ENCODE measurements around the gene WSB2. TPM values are rescaled to one million over a fixed set of nuclear protein-coding genes. Genes with fewer than 3 reads are reported as not detected.
A peak's percentile ranks its signal among the peaks of the same experiment; 100 is the strongest.

WSB2 gene
- total RNA-seq, 1 experiment from 2014 or later: 193 TPM

DNA sequence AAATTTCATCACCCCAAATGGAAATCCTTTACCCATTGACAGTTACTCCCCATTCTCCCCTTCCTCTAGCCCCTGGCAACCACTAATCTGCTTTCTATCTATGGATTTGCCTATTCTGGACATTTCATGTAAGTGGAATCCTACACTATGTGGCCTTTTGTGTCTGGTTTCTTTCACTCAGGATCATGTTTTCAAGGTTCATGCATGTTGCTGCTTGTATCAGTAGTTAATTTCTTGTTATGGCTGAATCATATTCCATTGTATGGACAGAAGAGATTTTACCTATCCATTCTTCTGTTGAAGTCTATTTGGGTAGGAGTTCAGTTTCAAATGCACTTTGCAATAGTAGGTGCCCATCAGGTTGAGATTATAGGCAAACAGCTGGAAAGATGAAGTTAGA is 43.1 kb downstream of the WSB2 start:
- TF ChIP-seq SIN3A (IDR thresholded peaks at IDR 0.05; ENCODE audit: borderline replicate concordance, insufficient read depth, low read depth, low read length) (no peak), TCF7L2 (IDR thresholded peaks at IDR 0.05; ENCODE audit: low read depth, low read length) (no peak), POLR2AphosphoS5 (IDR thresholded peaks at IDR 0.05; ENCODE audit: low read depth, low read length) (no peak)
- TF ChIP-seq, protein P1, sequence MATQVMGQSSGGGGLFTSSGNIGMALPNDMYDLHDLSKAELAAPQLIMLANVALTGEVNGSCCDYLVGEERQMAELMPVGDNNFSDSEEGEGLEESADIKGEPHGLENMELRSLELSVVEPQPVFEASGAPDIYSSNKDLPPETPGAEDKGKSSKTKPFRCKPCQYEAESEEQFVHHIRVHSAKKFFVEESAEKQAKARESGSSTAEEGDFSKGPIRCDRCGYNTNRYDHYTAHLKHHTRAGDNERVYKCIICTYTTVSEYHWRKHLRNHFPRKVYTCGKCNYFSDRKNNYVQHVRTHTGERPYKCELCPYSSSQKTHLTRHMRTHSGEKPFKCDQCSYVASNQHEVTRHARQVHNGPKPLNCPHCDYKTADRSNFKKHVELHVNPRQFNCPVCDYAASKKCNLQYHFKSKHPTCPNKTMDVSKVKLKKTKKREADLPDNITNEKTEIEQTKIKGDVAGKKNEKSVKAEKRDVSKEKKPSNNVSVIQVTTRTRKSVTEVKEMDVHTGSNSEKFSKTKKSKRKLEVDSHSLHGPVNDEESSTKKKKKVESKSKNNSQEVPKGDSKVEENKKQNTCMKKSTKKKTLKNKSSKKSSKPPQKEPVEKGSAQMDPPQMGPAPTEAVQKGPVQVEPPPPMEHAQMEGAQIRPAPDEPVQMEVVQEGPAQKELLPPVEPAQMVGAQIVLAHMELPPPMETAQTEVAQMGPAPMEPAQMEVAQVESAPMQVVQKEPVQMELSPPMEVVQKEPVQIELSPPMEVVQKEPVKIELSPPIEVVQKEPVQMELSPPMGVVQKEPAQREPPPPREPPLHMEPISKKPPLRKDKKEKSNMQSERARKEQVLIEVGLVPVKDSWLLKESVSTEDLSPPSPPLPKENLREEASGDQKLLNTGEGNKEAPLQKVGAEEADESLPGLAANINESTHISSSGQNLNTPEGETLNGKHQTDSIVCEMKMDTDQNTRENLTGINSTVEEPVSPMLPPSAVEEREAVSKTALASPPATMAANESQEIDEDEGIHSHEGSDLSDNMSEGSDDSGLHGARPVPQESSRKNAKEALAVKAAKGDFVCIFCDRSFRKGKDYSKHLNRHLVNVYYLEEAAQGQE (IDR thresholded peaks at IDR 0.05; ENCODE audit: insufficient read depth in 1 of 2, low read depth in 2 of 2, low read length in 1 of 2): no peak
- TF ChIP-seq, protein P2, sequence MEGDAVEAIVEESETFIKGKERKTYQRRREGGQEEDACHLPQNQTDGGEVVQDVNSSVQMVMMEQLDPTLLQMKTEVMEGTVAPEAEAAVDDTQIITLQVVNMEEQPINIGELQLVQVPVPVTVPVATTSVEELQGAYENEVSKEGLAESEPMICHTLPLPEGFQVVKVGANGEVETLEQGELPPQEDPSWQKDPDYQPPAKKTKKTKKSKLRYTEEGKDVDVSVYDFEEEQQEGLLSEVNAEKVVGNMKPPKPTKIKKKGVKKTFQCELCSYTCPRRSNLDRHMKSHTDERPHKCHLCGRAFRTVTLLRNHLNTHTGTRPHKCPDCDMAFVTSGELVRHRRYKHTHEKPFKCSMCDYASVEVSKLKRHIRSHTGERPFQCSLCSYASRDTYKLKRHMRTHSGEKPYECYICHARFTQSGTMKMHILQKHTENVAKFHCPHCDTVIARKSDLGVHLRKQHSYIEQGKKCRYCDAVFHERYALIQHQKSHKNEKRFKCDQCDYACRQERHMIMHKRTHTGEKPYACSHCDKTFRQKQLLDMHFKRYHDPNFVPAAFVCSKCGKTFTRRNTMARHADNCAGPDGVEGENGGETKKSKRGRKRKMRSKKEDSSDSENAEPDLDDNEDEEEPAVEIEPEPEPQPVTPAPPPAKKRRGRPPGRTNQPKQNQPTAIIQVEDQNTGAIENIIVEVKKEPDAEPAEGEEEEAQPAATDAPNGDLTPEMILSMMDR (IDR thresholded peaks at IDR 0.05): no peak
- Histone ChIP-seq H3K27ac (ENCODE audit: low read length) (no peak overlapping the region), H3K9me3 (ENCODE audit: control insufficient read depth, insufficient read depth, low read depth, low read length) (no peaks in the 10 kb centered on the region), H3K36me3 (ENCODE audit: control insufficient read depth, insufficient read depth, low read length) (peaks cover 4% of the 10 kb centered on the region), H3K4me3 (ENCODE audit: low read depth in 2 of 2, low read length in 2 of 2) (peak overlapping the region in 1 of 2 experiments; percentile 87; a peak in 2 of 4 replicates), H3K4me1 (ENCODE audit: control insufficient read depth, insufficient read depth, low read length) (peaks cover 10% of the 10 kb centered on the region), H3K27me3 (ENCODE audit: control insufficient read depth, insufficient read depth, low read length) (no peaks in the 10 kb centered on the region)
- DNase-seq (ENCODE audit: low read depth, low spot score) (no peak), ATAC-seq (no peak)
- in situ Hi-C loops (cut with HindIII; ENCODE audit: low pct_unique_long_range_greater_than_20kb, low sequenced_read_pairs): no loop called here
- ChIA-PET POLR2A (interaction anchor here (0.5 kb wide), 1 partner anchor 28 kb away, joined by 3 read pairs; no protein-coding TSS in a partner anchor), CTCF (no interaction called here)
- intact Hi-C loops (cut with micrococcal nuclease; ENCODE audit: unreplicated experiment): loop anchor here (5.0 kb wide), 1 partner anchor 141 kb away; no protein-coding TSS in a partner anchor
- no TSS peak for BruUV-seq (replicated peaks)

DNA sequence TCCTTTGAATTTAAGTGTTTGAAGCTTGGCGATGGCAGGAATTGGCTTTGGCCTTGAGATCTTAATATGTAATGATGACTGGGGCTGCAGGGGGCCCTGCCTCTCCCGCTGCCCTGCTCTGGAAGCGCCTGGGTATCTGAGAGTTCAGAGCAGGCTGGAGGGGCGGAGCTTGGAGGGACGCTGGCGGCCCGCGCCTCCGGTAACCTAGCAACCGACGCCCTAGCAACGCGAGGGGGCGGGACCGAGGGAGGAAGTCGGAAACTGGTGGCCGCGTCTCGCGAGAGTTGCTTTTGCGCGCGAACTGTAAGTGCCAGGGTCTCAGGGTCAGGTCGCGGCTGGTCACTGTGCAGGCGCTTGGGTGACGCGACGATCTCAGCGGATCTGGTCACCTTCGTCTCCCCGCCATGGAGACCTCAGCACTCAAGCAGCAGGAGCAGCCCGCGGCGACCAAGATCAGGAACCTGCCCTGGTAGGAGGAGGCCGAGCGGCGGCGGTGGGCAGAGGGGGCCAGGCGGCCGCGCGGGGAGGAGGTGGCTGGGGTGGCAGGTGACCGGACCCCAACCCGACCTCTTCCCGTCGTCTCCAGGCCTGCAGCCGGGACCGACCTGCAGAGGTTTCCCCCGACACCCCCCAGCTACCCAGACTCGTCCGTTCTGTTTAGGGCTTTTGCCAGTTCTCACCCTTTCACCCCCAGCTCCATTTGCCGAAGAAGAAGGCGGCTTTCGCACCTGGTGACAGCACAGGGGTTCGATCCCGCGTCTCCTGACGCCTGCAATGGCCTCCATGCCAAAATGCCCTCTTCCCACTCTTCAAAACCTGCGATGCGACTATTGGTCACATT is 44.3 kb downstream of the WSB2 start, which contains the start of gene RFC5:
Gene RFC5, plus strand, starts transcription at position 280 of the 841 bp plus-strand sequence. Its CDS starts 125 bp downstream, at position 405.
- BruUV-seq (replicated peaks): no TSS peak
- in situ Hi-C loops (cut with HindIII; ENCODE audit: low pct_unique_long_range_greater_than_20kb, low sequenced_read_pairs): no loop called here
- H3K27me3 ChIP-seq (ENCODE audit: control insufficient read depth, insufficient read depth, low read length): no peaks in the 10 kb centered on the region
- peak within 1 kb of the TSS; percentile 82 to 87 for H3K4me3 ChIP-seq (ENCODE audit: low read depth in 2 of 2, low read length in 2 of 2)
- H3K9me3 ChIP-seq (ENCODE audit: control insufficient read depth, insufficient read depth, low read depth, low read length): no peaks in the 10 kb centered on the region
- H3K27ac ChIP-seq (ENCODE audit: low read length): peak within 1 kb of the TSS; percentile 86
- H3K4me1 ChIP-seq (ENCODE audit: control insufficient read depth, insufficient read depth, low read length): peaks cover 10% of the 10 kb centered on the region
- peaks cover 4% of the 10 kb centered on the region for H3K36me3 ChIP-seq (ENCODE audit: control insufficient read depth, insufficient read depth, low read length)
- peak; percentile 100 for ATAC-seq
- peak; percentile 81 for TF ChIP-seq POLR2AphosphoS5 (IDR thresholded peaks at IDR 0.05; ENCODE audit: low read depth, low read length)
- TF ChIP-seq, protein P1 (IDR thresholded peaks at IDR 0.05; ENCODE audit: insufficient read depth in 1 of 2, low read depth in 2 of 2, low read length in 1 of 2): peak in 1 of 2 experiments; percentile 48; a peak in 1 of 4 replicates
- TF ChIP-seq SIN3A (IDR thresholded peaks at IDR 0.05; ENCODE audit: borderline replicate concordance, insufficient read depth, low read depth, low read length): peak; percentile 96; the same call in 1 of the 2 replicates
- TF ChIP-seq, protein P2 (IDR thresholded peaks at IDR 0.05): no peak
- TF ChIP-seq TCF7L2 (IDR thresholded peaks at IDR 0.05; ENCODE audit: low read depth, low read length): no peak; the same call in 1 of the 2 replicates
- ChIA-PET POLR2A (interaction anchor here (0.6 to 1.2 kb wide), 2 partner anchors 17 to 48 kb away, joined by 5 to 8 read pairs; no protein-coding TSS in a partner anchor), CTCF (no interaction called here)
- intact Hi-C loops (cut with micrococcal nuclease; ENCODE audit: unreplicated experiment): loop anchor here (5.0 kb wide), 1 partner anchor 139 kb away; no protein-coding TSS in a partner anchor
- DNase-seq (ENCODE audit: low read depth, low spot score): peak; percentile 74
